ENCODE measurements around the gene PLCB4.
A peak's percentile ranks its signal among the peaks of the same experiment; 100 is the strongest.

PLCB4 gene

GRCh38 chr20:9321007-9321406, 252.1 kb downstream of the PLCB4 start:
- DNase-seq (ENCODE audit: low read depth in 2 of 2) = no peak

GRCh38 chr20:9322661-9323060, 253.8 kb downstream of the PLCB4 start:
- no peak for DNase-seq (ENCODE audit: low read depth in 2 of 2)

GRCh38 chr20:9323622-9324021, 254.7 kb downstream of the PLCB4 start:
- DNase-seq (ENCODE audit: low read depth in 2 of 2) = no peak

GRCh38 chr20:9329355-9330101, 260.6 kb downstream of the PLCB4 start:
- no peak for DNase-seq (ENCODE audit: low read depth in 2 of 2)

- DNase-seq (ENCODE audit: low read depth in 2 of 2) = no peak
Measured at GRCh38 chr20:9330151-9330550, 261.3 kb downstream of the PLCB4 start.

- no peak for DNase-seq (ENCODE audit: low read depth in 2 of 2)
Measured at GRCh38 chr20:9331707-9332435, 263.0 kb downstream of the PLCB4 start.

GRCh38 chr20:9332791-9333479, 264.0 kb downstream of the PLCB4 start:
- DNase-seq (ENCODE audit: low read depth in 2 of 2) = no peak

GRCh38 chr20:9334866-9335265, 266.0 kb downstream of the PLCB4 start:
- no peak for DNase-seq (ENCODE audit: low read depth in 2 of 2)

- no peak for DNase-seq (ENCODE audit: low read depth in 2 of 2)
Measured at GRCh38 chr20:9338101-9338500, 269.2 kb downstream of the PLCB4 start.

GRCh38 chr20:9339708-9340107, 270.8 kb downstream of the PLCB4 start:
- no peak for DNase-seq (ENCODE audit: low read depth in 2 of 2)

- DNase-seq (ENCODE audit: low read depth in 2 of 2) = peak in 1 of 2 experiments; percentile 10
Measured at GRCh38 chr20:9342651-9343050, 273.8 kb downstream of the PLCB4 start.

- peak; percentile 29 to 39 for DNase-seq (ENCODE audit: low read depth in 2 of 2)
Measured at GRCh38 chr20:9344083-9344920, 275.4 kb downstream of the PLCB4 start.

- no peak for DNase-seq (ENCODE audit: low read depth in 2 of 2)
Measured at GRCh38 chr20:9348316-9348715, 279.4 kb downstream of the PLCB4 start.

- DNase-seq (ENCODE audit: low read depth in 2 of 2) = no peak
Measured at GRCh38 chr20:9348747-9349146, 279.9 kb downstream of the PLCB4 start.

- no peak for DNase-seq (ENCODE audit: low read depth in 2 of 2)
Measured at GRCh38 chr20:9349249-9349648, 280.4 kb downstream of the PLCB4 start.

- DNase-seq (ENCODE audit: low read depth in 2 of 2) = no peak
Measured at GRCh38 chr20:9352739-9353138, 283.9 kb downstream of the PLCB4 start.

GRCh38 chr20:9353180-9353915, 284.5 kb downstream of the PLCB4 start:
- DNase-seq (ENCODE audit: low read depth in 2 of 2) = no peak

- peak; percentile 20 to 24 for DNase-seq (ENCODE audit: low read depth in 2 of 2)
Measured at GRCh38 chr20:9353916-9354276, 285.0 kb downstream of the PLCB4 start.

- no peak for DNase-seq (ENCODE audit: low read depth in 2 of 2)
Measured at GRCh38 chr20:9354579-9354978, 285.7 kb downstream of the PLCB4 start.

- no peak for DNase-seq (ENCODE audit: low read depth in 2 of 2)
Measured at GRCh38 chr20:9358001-9358400, 289.1 kb downstream of the PLCB4 start.
